Pulmonary artery endothelial cell (primary cell): Measurements from ENCODE around the gene NPAS2. TPM values are rescaled to one million over a fixed set of nuclear protein-coding genes. Genes with fewer than 3 reads are reported as not detected.

Experiments
- DNase-seq: peaks from one replicate; pipeline ENCODE4 v3.0.0-alpha.2; 2011; ENCODE audit warnings: low read depth, low spot score
- total RNA-seq: library from RNA; depleted of rRNA; stranded (reverse); fragments of >200 nt; gene quantifications from 2 replicates; pipeline ENCODE4 v1.2.3, GENCODE V29; 2014

The NPAS2 gene
- total RNA-seq, 1 donor from 2014 or later = 9.8 TPM

DNA sequence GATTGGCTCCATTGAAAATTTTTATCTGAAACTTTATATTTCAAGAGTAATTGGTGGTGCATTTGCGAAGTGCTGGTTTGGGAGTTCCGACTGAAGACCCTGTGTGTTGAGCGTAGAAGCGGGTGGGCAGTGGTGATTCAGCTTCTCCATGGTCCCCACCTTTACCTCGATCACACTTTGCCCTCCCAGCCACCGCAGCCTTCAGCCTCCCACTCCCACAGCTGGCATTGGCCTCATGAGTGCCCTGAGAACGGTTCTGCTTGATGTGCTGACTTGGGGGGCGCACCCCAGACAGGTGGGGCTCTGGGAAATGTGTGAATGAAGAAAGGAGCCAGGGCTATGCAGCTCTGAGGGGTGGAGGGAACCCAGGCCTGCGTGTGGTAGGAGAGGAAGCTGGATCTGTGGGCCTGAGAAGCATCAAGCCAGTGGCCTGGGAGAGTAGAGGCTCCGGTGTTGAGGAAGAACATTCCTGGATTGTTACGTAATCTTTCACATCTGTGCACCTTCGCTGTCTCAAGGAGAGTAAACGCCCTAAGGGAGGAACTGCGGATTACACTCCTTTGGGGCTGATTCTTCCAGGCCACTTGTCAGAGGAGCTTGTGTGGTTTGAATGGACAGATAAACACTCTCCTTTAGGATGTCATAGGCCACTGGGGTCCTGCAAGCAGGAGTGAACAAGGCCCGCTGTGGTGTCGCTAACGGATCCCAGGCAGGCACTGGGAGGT, 83.8 kb downstream of the NPAS2 start:
- no peak for DNase-seq

DNA sequence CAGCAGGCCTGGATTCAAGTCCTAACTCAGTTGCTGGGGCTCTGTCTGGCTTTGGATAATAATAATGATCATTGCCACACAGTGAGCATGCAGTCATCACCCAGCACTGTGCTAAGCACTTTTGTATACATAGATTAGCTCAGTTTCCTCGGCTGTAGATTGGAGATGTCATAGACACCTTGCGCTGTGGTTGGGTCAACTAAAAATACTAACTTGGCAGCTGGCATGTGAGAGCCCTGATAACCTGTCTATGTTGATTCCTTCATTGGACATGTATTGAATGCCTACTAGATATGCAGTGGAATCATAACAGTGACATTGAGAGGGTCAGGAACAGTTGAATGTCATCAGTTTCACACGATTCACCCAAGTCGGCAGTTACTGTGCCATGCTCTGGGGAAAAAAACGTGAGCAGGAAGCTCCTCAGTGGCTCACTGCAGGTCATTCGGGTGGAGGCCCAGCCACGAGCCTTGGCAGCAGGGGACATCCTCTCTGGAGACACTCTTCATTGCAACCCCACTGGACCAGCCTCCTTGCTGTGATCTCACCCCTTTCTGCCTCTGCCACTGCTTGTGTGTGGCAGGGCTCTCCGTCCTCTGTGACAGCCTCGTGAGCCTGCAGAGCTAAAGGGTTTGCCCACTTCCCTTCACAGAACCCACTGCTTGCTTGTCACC, 85.3 kb downstream of the NPAS2 start:
- DNase-seq = no peak

DNA sequence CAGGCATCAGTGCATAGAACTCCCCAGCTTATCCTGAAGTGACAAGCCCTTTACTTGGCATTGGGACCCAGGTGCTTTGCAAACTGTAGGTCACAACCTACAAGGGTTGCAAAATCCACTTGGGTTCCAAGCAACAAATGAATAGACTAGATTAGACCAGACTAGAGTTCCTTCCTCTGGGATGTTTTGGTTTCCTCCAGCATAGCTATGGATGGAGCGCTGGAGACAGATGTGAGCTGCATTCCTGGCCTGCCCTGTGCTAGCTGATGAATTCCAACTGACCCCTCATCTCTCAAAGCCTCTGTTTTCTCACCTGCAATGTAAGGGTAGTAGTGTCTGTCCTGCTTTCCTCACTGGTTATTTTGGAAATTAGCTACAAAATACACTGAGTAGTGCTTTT, 86.2 kb downstream of the NPAS2 start:
- no peak for DNase-seq

- DNase-seq = no peak
Measured at GRCh38 chr2:100906679-100907078, 86.7 kb downstream of the NPAS2 start.

- DNase-seq = no peak
Measured at GRCh38 chr2:100907832-100908231, 87.9 kb downstream of the NPAS2 start.

DNA sequence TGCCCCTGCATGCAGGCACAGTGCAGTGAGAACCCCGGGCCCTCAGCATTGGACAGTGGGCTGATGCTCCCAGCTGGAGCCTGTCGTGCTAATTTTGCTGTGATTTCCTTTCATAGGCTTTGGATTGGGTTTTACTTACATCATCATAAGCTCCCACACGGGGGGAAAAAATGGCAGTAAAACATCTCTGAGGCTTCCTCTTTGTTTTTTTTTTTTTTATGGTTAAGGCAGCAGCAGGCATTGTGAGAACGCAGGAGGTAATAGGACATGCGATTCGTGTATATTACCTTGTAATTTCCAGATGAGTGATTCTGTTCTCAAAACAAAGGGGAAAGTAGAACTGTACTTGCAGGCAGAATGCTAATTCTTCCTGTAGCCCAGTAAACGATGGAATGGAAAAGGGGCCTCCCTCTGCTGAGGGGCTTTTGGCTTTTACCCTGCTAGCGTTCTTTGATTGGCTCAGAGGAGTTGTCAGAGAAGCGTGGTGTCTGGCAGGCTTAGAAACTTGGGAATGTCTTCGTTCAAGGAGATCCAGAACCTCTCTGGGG, 89.7 kb downstream of the NPAS2 start:
- no peak for DNase-seq

- DNase-seq = no peak
Measured at GRCh38 chr2:100910111-100910510, 90.2 kb downstream of the NPAS2 start.

- no peak for DNase-seq
Measured at GRCh38 chr2:100919316-100919715, 99.4 kb downstream of the NPAS2 start.

DNA sequence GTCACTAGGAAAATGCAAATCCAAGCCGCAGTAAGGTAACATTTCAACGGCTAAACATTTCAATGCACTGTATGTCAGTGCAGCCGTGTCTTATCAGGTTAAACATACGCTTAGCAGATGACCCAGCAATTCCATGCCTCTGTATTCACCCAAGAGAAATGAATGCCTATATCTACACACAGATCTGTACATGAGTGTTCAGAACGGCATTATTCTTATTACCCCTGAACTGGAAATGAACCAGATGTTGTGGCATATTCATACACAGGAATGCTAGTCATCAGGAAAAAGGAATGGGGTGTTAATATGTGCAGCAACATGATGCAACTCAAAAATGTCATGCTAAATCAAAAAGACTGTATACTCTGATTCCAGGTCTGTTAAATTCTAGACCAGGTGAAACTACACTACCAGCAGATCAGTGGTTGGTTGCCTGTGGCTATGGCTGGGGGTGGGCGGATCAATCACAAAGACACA, 101.8 kb downstream of the NPAS2 start:
- DNase-seq = no peak

DNA sequence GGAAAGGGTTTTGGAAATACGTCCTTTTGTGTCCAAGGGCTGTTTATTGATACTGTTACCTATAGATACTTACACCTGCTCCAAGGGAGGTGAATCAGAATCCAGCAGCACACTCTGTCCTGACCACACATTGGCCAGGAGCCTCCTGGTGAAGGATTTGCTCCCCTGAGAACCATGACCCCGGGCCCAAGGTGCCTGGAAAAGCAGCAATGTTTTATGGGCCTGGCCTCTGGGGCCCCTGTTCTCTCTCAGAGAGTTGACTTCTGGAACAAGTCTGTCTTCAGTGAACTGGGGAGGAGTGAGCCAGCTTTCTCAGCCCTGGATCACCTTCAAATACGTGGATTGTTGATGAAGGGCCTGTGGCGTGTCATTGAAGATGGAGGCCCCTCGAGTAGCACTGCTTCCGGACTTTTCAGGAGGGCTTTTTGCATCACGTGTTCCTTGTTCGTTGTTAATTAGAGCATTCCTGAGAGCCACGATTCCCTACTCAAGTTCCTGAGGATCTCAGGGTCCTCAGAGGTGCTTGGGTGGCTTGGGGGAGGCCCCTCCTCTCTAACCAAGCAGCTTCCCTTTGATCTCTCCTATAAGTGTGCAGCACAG, 103.6 kb downstream of the NPAS2 start:
- no peak for DNase-seq

DNA sequence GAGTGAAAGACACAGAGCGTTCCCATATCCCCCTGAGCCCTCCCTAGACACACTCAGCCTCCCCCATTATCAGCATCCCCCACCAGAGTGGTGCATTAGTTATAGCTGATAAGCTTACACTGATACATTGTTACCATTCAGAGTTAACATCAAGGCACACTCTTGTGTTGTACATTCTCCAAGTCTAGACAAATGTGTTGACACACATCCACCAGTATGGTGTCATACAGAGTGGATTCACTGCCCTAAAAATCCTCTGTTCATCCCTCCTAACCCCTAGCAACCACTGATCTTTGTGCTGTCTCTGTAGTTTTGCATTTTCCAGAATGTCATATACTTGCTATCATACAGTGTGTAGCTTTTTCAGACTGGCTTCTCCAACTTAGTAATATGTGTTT, 104.2 kb downstream of the NPAS2 start:
- no peak for DNase-seq

DNA sequence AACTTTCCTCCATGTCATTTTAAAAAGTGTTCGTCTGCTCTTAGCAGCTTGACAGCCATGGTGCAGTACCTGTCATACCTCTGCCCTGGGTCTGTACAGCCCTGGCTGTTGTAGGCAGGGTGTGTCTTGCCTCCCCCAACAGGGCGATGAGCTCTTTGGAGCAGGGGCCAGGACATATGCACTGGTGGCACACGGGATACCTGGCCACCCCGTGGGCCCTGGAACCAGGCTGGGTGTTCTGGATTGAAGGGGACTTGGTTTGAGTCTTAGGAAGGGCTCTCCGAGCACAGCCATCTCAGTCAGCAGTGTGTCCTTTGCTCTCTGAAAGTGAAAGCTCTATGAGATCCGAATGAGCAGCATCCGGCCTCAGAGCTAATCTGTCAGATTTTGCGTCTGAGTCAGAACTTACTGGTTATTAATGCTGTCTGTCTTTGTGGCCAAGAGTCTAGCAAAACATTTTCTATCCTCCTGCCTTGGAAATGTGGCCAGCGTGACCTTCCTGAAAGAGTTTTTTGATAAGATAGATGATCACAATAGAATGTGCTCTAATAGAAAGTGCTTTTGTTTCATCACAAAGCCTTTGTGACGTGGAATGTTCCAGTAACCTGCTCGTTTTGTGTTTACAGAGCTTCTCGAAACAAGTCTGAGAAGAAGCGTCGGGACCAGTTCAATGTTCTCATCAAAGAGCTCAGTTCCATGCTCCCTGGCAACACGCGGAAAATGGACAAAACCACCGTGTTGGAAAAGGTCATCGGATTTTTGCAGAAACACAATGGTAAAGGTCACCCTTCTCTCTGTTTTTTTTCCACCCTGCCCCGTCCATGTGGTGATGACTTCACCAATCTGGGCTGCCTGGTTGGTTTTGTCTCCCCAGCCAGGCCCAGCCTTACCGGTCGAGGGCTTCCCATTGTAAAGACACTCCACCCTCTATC, 104.8 kb downstream of the NPAS2 start:
- peak; percentile 95 for DNase-seq

GRCh38 chr2:100928235-100928634, 108.3 kb downstream of the NPAS2 start:
- no peak for DNase-seq

DNA sequence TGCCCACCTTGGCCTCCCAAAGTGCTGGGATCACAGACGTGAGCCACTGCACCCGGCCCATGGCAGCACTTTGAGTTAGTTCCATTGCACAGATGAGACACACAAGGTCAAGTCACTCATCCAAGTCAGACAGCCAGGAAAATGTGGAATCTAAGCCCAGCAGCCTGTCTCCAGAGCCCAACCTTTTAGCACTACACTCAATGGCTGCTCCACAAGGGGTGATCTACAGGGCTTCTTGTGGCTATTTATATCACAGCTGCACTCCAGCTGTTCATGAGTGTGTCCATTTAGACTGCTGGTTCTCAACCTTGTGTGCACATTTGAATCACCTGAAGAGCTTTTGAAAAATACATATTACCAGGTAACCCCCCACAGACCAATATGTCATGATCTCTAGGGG, 109.2 kb downstream of the NPAS2 start:
- DNase-seq = no peak

DNA sequence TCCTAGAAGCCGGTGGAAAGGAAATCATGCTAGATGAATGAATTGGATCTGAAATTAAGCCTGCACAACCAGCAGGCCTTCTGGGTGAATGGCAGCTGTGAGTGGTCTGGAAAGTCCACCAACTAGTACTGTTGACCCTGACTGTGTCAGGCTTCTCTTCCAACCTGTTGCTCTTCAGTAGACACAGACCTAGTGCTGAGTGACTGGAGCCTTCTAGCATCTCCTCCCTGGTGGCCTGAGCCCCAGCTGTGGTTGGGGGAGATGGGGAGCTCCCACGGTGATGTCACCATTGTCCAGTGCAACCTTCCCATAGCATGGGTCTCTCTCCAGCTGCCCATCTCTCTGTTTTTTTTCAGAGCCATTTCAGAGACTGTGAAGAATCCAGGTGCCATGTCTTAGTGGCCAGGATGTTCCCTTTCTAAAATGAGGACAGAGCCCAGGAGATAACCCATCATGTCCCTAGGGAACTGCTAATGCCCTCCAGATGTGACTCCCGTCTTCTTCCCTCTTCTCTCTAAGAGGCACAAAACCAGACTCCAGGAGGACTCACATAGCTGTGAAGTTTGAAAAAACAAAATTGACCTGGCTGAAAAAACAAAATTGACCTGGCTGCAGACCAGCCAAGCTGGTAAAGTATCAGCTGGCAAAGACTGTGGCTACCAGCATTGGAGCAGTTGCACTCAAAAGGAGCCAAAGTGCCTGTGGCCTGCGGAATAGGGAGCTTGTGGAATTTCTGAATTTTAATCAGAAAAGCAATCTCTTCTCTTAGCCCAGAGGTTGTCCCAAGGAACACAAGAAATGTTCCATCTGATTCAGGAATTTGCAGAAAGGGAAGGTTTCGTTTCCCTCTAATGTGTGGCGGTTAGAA, 114.8 kb downstream of the NPAS2 start:
- DNase-seq = no peak

DNA sequence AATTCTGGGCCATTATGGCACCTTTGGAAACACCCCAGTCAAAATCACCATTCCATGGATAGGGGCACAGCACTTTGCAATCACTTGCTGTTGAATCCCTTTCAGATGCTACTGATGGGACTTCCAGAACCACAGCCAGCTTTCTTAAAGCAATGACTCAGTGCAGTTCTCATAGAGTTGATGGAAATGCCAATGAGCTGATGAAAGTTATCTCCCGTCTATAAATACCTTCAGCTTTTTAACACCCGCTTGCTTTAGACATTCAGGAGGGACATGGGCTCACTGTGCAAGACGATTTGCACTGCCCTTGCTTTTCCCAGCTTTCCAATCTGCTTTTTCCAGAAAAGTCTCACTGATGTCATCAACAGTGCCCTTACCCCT, 115.4 kb downstream of the NPAS2 start:
- DNase-seq = no peak

DNA sequence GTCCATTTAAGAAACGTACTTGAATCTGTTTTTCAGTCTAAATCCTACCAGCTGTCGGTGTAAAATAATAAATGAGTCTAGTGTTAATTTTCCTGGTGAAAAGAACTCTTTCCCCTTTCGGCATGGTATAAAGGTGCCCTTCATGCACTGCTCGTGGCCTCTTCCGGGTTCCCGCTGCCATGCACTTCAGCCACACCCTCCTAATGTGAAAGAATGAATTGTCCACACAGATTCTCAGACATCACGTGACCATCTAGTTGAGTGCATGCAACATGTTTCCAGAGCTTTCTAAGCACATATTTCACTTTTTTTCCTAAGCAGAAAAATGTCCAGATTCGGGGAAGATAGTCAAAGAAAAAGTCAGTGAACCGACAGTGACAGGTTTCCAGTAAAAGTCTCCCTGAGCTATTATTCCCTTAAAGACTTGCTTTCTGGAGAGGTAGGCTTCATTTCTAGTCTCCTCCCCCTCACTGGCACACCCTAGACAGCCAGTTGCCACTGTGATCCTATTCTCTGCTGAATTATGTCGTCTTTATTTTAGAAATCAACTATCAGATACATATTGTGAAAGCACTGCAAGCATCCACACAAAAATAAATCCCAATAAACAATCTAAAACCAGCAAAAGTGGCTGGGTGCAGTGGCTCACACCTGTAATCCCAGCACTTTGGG, 116.3 kb downstream of the NPAS2 start:
- no peak for DNase-seq

- no peak for DNase-seq
Measured at GRCh38 chr2:100936972-100937542, 117.1 kb downstream of the NPAS2 start.
